Measurements from ENCODE around the gene TRAPPC12.

- TF ChIP-seq POLR2A (IDR thresholded peaks at IDR 0.05) (no peak), CTCF (IDR thresholded peaks at IDR 0.05 in 4 of 5, conservative IDR thresholded peaks at IDR 0.05 in 1 of 5) (no peak)
Measured at GRCh38 chr2:3411103-3411502, 31.6 kb downstream of the TRAPPC12 start.
